Type B pancreatic cell (in vitro differentiated cells): ENCODE measurements around the gene CD151. TPM values are rescaled to one million over a fixed set of nuclear protein-coding genes. Genes with fewer than 3 reads are reported as not detected.

Experiments used
- DNase-seq: peaks from one replicate; pipeline ENCODE4 v3.0.0; 2021; ENCODE audit warnings: mixed read lengths; ENCODE audit not compliant: unreplicated experiment; ENCODE audit errors: extremely low spot score
- H3K27ac Mint-ChIP-seq: 2 replicates; pipeline ENCODE4 v1.8.0; 2021; ENCODE audit warnings: mild to moderate bottlenecking, mixed read lengths
- H3K27me3 Mint-ChIP-seq: 2 replicates; pipeline ENCODE4 v1.8.0; 2021; ENCODE audit warnings: mixed read lengths
- H3K36me3 Mint-ChIP-seq: 2 replicates; pipeline ENCODE4 v1.8.0; 2021; ENCODE audit warnings: mixed read lengths
- H3K4me1 Mint-ChIP-seq: one replicate; pipeline ENCODE4 v1.8.0; 2021; ENCODE audit warnings: mixed read lengths; ENCODE audit not compliant: unreplicated experiment
- H3K4me3 Mint-ChIP-seq: 2 replicates; pipeline ENCODE4 v1.8.0; 2021; ENCODE audit warnings: mild to moderate bottlenecking, mixed read lengths
- H3K9me3 Mint-ChIP-seq: 2 replicates; pipeline ENCODE4 v1.8.0; 2021; ENCODE audit warnings: mixed read lengths
- total RNA-seq: library from RNA; stranded (reverse); gene quantifications from 2 replicates; pipeline ENCODE4 v1.2.1, GENCODE V29; 2021; ENCODE audit warnings: low replicate concordance
- TF ChIP-seq, protein P1 (sequence below): fragments of 200-600 bp; sonication (generic); conservative IDR thresholded peaks from 2 replicates; pipeline ENCODE4 v1.5.0; 2021; ENCODE audit warnings: antibody characterized with exemption, mild to moderate bottlenecking

CD151 gene
- total RNA-seq, 1 donor from 2014 or later: 126 TPM

DNA sequence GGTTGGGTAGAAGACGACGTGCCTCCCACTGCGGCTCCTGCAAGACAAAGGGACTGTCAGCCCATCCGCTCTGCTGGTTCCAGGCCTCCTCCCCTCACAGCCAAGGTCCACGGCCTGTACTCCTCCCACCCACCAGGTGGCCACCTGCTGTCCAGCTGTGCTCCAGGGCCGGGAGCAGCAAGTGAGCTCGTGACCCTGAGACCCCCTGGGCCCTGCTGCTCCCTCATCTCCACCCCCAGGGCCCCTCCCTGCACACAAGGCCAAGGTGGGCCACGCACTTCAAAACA, 37.3 kb downstream of the CD151 start:
- H3K9me3 Mint-ChIP-seq: no peaks in the 10 kb centered on the region
- H3K36me3 Mint-ChIP-seq: peaks cover 4% of the 10 kb centered on the region
- no peak for DNase-seq
- no peaks in the 10 kb centered on the region for H3K27me3 Mint-ChIP-seq
- H3K4me3 Mint-ChIP-seq: no peak overlapping the region
- TF ChIP-seq, protein P1, sequence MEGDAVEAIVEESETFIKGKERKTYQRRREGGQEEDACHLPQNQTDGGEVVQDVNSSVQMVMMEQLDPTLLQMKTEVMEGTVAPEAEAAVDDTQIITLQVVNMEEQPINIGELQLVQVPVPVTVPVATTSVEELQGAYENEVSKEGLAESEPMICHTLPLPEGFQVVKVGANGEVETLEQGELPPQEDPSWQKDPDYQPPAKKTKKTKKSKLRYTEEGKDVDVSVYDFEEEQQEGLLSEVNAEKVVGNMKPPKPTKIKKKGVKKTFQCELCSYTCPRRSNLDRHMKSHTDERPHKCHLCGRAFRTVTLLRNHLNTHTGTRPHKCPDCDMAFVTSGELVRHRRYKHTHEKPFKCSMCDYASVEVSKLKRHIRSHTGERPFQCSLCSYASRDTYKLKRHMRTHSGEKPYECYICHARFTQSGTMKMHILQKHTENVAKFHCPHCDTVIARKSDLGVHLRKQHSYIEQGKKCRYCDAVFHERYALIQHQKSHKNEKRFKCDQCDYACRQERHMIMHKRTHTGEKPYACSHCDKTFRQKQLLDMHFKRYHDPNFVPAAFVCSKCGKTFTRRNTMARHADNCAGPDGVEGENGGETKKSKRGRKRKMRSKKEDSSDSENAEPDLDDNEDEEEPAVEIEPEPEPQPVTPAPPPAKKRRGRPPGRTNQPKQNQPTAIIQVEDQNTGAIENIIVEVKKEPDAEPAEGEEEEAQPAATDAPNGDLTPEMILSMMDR: peak; percentile 53
- H3K27ac Mint-ChIP-seq: no peak overlapping the region
- H3K4me1 Mint-ChIP-seq: peaks cover 7% of the 10 kb centered on the region

DNA sequence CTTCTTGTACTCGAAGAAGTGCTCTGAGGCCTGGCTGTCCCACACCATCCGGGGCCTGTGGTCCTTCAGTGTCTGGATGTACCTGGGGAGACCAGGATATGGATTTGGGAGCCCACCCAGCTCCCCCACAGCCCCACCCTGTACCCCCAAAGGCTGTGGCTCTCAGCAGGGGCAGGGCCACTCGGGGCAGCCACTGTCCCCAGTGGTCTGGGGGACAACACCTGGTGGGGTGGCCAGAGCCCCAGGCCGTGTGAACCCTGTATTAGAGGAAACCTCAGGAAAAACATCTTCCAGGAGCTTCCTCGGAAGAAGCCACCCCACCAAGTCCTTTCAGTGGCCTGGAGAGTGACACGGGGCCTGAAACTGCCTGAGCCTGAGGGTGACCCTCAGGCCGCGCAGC, 37.7 kb downstream of the CD151 start:
- Mint-ChIP-seq H3K36me3 (peaks cover 4% of the 10 kb centered on the region), H3K27me3 (no peaks in the 10 kb centered on the region), H3K9me3 (no peaks in the 10 kb centered on the region), H3K27ac (no peak overlapping the region), H3K4me1 (peaks cover 7% of the 10 kb centered on the region), H3K4me3 (no peak overlapping the region)
- no peak for DNase-seq
- TF ChIP-seq, protein P1: no peak

DNA sequence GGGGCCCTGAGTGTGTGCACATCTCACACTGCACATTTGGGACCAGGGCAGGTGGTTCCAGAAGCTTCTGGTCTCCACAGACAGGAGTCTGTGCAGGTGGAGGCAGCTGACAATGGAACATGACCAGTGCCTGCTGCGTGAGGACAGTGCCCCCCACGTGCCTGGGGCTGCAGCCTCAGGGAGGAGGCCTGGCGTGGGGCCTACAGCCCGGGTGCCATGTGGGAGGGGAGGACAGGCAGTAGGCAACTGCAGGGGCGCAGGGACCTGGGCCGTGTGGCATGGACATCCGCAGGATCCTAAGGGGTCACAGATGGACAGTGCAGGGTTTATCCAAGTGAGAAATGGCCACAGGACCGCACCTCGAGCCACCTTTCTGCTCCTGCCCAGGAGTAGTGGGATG, 38.7 kb downstream of the CD151 start:
- TF ChIP-seq, protein P1: no peak
- H3K27ac Mint-ChIP-seq: no peak overlapping the region
- no peak overlapping the region for H3K4me3 Mint-ChIP-seq
- H3K36me3 Mint-ChIP-seq: peaks cover 4% of the 10 kb centered on the region
- peaks cover 7% of the 10 kb centered on the region for H3K4me1 Mint-ChIP-seq
- no peaks in the 10 kb centered on the region for H3K27me3 Mint-ChIP-seq
- DNase-seq: no peak
- no peaks in the 10 kb centered on the region for H3K9me3 Mint-ChIP-seq

DNA sequence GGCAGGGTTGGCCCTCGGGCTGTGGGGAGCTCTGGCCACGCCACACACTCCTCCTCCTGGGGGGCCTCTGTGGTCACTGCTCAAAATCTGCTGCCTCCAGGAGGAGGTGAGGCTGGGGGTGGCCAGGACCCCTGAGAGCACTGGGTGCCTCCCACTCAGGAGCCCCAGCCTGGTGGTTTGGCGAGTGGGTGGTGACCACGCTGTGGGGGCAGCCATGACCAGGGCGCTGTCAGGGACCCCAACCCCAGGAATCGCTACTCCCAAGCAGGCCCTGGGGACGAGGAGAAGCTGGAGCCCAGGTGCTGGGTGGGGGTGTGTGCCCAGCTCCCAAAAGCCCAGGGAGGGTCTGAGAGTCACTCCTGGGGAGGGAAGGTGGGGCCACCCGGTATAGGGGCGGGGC, 40.0 kb downstream of the CD151 start:
- no peak for DNase-seq
- TF ChIP-seq, protein P1: no peak
- Mint-ChIP-seq H3K9me3 (no peaks in the 10 kb centered on the region), H3K27ac (no peak overlapping the region), H3K36me3 (peaks cover 4% of the 10 kb centered on the region), H3K4me1 (peaks cover 7% of the 10 kb centered on the region), H3K27me3 (no peaks in the 10 kb centered on the region), H3K4me3 (no peak overlapping the region)

DNA sequence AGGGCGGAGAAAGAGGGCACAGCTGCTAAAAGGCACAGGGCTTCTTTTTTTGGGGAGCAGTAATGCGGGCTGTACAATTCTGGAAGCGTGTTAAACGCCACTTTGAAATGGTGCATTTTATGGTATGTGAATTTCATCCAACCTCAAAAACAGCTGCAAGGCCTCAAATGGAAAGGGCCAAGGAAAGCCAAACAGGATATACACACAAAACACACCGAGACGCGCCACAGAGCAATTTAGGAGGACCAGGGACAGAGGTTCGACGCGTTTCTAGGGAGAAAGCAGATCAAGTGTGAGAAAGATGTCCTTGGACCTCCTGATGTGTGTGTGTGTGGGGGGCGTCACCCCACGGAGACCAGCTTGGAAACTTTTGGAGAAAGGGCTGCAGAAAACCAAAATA, 41.0 kb downstream of the CD151 start:
- H3K9me3 Mint-ChIP-seq: no peaks in the 10 kb centered on the region
- TF ChIP-seq, protein P1: no peak

DNA sequence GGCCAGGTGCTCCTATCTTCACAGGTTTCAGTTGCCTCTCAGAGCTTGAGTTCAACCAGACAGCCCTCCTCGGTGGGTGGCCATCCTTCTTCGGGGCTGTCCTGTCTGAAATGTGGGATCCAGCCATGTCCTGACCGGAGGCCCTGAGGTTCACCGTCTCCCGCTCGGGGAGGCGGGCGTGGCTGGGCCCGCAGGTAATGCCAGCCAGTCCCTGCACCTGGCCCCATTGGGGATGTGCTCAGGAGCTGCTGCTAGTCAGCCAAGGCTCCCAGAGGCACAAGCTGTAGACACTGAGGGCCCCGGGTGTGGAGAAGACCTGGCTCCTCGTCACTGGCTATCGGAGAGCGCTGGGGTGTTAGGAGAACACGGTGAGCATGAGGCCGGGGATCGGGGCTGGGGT, 42.5 kb downstream of the CD151 start:
- TF ChIP-seq, protein P1: no peak
- Mint-ChIP-seq H3K36me3 (peaks cover 4% of the 10 kb centered on the region), H3K27me3 (no peaks in the 10 kb centered on the region), H3K4me3 (no peak overlapping the region), H3K27ac (no peak overlapping the region), H3K9me3 (no peaks in the 10 kb centered on the region), H3K4me1 (peaks cover 7% of the 10 kb centered on the region)
- DNase-seq: no peak

More for the DNA sequence above, 41.0 kb downstream of the CD151 start:
- H3K27ac Mint-ChIP-seq: peak overlapping the region; percentile 56
- peaks cover 7% of the 10 kb centered on the region for H3K4me1 Mint-ChIP-seq
- no peaks in the 10 kb centered on the region for H3K27me3 Mint-ChIP-seq
- DNase-seq: no peak
- H3K36me3 Mint-ChIP-seq: peaks cover 4% of the 10 kb centered on the region
- no peak overlapping the region for H3K4me3 Mint-ChIP-seq
